Activated T-cell treated with anti-CD3 and anti-CD28 coated beads, Interleukin-2, amount 50 U/mL, for 24 hours (primary cell): ENCODE results near the gene ARHGAP20.

Experiments used
- DNase-seq: peaks from one replicate; pipeline ENCODE4 v3.0.0-alpha.2; 2020
- H3K27ac Mint-ChIP-seq: 2 replicates; pipeline ENCODE4 v1.8.0; 2020; ENCODE audit warnings: mild to moderate bottlenecking, mixed read lengths
- H3K27me3 Mint-ChIP-seq: 2 replicates; pipeline ENCODE4 v1.8.0; 2020; ENCODE audit warnings: mixed read lengths
- H3K36me3 Mint-ChIP-seq: 2 replicates; pipeline ENCODE4 v1.8.0; 2020; ENCODE audit warnings: low read depth, mixed read lengths
- H3K4me1 Mint-ChIP-seq: 2 replicates; pipeline ENCODE4 v1.8.0; 2020; ENCODE audit warnings: low read depth, mixed read lengths
- H3K4me3 Mint-ChIP-seq: 2 replicates; pipeline ENCODE4 v1.8.0; 2020; ENCODE audit warnings: mild to moderate bottlenecking, moderate library complexity, mixed read lengths
- H3K9me3 Mint-ChIP-seq: 2 replicates; pipeline ENCODE4 v1.8.0; 2020; ENCODE audit warnings: mixed read lengths

The ARHGAP20 gene

GRCh38 chr11:110734790-110735189 lies 22.6 kb upstream of the ARHGAP20 start:
- H3K27ac Mint-ChIP-seq, result no peak overlapping the region
- H3K27me3 Mint-ChIP-seq, result peaks cover 11% of the 10 kb centered on the region
- H3K36me3 Mint-ChIP-seq, result no peaks in the 10 kb centered on the region
- no peak overlapping the region for H3K4me3 Mint-ChIP-seq
- H3K9me3 Mint-ChIP-seq, result no peaks in the 10 kb centered on the region
- no peaks in the 10 kb centered on the region for H3K4me1 Mint-ChIP-seq
- DNase-seq, result no peak

- H3K9me3 Mint-ChIP-seq, result no peaks in the 10 kb centered on the region
- no peak for DNase-seq
- no peak overlapping the region for H3K27ac Mint-ChIP-seq
- peaks cover 17% of the 10 kb centered on the region for H3K27me3 Mint-ChIP-seq
- no peaks in the 10 kb centered on the region for H3K4me1 Mint-ChIP-seq
- H3K4me3 Mint-ChIP-seq, result no peak overlapping the region
- H3K36me3 Mint-ChIP-seq, result no peaks in the 10 kb centered on the region
Observed at GRCh38 chr11:110730773-110731172, 18.5 kb upstream of the ARHGAP20 start.

- no peak overlapping the region for H3K4me3 Mint-ChIP-seq
- no peaks in the 10 kb centered on the region for H3K36me3 Mint-ChIP-seq
- no peaks in the 10 kb centered on the region for H3K4me1 Mint-ChIP-seq
- DNase-seq, result no peak
- peaks cover 21% of the 10 kb centered on the region for H3K27me3 Mint-ChIP-seq
- no peak overlapping the region for H3K27ac Mint-ChIP-seq
- no peaks in the 10 kb centered on the region for H3K9me3 Mint-ChIP-seq
Observed at GRCh38 chr11:110728883-110729282, 16.6 kb upstream of the ARHGAP20 start.

- Mint-ChIP-seq H3K9me3 (no peaks in the 10 kb centered on the region), H3K36me3 (no peaks in the 10 kb centered on the region), H3K27ac (no peak overlapping the region), H3K27me3 (peaks cover 21% of the 10 kb centered on the region), H3K4me3 (no peak overlapping the region), H3K4me1 (no peaks in the 10 kb centered on the region)
- DNase-seq, result no peak
Observed at GRCh38 chr11:110728476-110728875, 16.2 kb upstream of the ARHGAP20 start.

GRCh38 chr11:110724358-110724757 lies 12.1 kb upstream of the ARHGAP20 start:
- peaks cover 18% of the 10 kb centered on the region for H3K27me3 Mint-ChIP-seq
- H3K4me1 Mint-ChIP-seq, result no peaks in the 10 kb centered on the region
- H3K27ac Mint-ChIP-seq, result no peak overlapping the region
- no peaks in the 10 kb centered on the region for H3K36me3 Mint-ChIP-seq
- H3K9me3 Mint-ChIP-seq, result no peaks in the 10 kb centered on the region
- no peak overlapping the region for H3K4me3 Mint-ChIP-seq
- no peak for DNase-seq

GRCh38 chr11:110720431-110721275 lies 8.4 kb upstream of the ARHGAP20 start:
- H3K27ac Mint-ChIP-seq, result no peak overlapping the region
- no peak overlapping the region for H3K4me3 Mint-ChIP-seq
- H3K4me1 Mint-ChIP-seq, result no peaks in the 10 kb centered on the region
- H3K9me3 Mint-ChIP-seq, result no peaks in the 10 kb centered on the region
- H3K36me3 Mint-ChIP-seq, result no peaks in the 10 kb centered on the region
- H3K27me3 Mint-ChIP-seq, result peaks cover 14% of the 10 kb centered on the region
- DNase-seq, result no peak

GRCh38 chr11:110716361-110716760 lies 4.1 kb upstream of the ARHGAP20 start:
- Mint-ChIP-seq H3K27ac (no peak overlapping the region), H3K4me3 (no peak overlapping the region), H3K36me3 (no peaks in the 10 kb centered on the region), H3K9me3 (no peaks in the 10 kb centered on the region), H3K4me1 (peaks cover 8% of the 10 kb centered on the region), H3K27me3 (peaks cover 35% of the 10 kb centered on the region)
- DNase-seq, result no peak

GRCh38 chr11:110715541-110715940 lies 3.3 kb upstream of the ARHGAP20 start:
- Mint-ChIP-seq H3K4me1 (peaks cover 14% of the 10 kb centered on the region), H3K27me3 (peaks cover 41% of the 10 kb centered on the region), H3K9me3 (no peaks in the 10 kb centered on the region), H3K27ac (no peak overlapping the region), H3K36me3 (no peaks in the 10 kb centered on the region), H3K4me3 (no peak overlapping the region)
- no peak for DNase-seq

- no peak overlapping the region for H3K4me3 Mint-ChIP-seq
- H3K36me3 Mint-ChIP-seq, result no peaks in the 10 kb centered on the region
- H3K9me3 Mint-ChIP-seq, result no peaks in the 10 kb centered on the region
Observed at GRCh38 chr11:110713449-110713776, 1.2 kb upstream of the ARHGAP20 start.

GRCh38 chr11:110712659-110713448 lies 617 bp upstream of the ARHGAP20 start:
- H3K27me3 Mint-ChIP-seq, result peaks cover 64% of the 10 kb centered on the region
- H3K27ac Mint-ChIP-seq, result no peak overlapping the region
- no peaks in the 10 kb centered on the region for H3K36me3 Mint-ChIP-seq
- H3K4me1 Mint-ChIP-seq, result peaks cover 15% of the 10 kb centered on the region
- peak overlapping the region; percentile 50 for H3K4me3 Mint-ChIP-seq
- no peak for DNase-seq
- H3K9me3 Mint-ChIP-seq, result no peaks in the 10 kb centered on the region

More at GRCh38 chr11:110713449-110713776, 1.2 kb upstream of the ARHGAP20 start:
- H3K27me3 Mint-ChIP-seq, result peaks cover 58% of the 10 kb centered on the region
- H3K4me1 Mint-ChIP-seq, result peaks cover 15% of the 10 kb centered on the region
- no peak for DNase-seq
- no peak overlapping the region for H3K27ac Mint-ChIP-seq

GRCh38 chr11:110711448-110711775 lies 825 bp downstream of the ARHGAP20 start:
- no peak for DNase-seq
- no peaks in the 10 kb centered on the region for H3K9me3 Mint-ChIP-seq
- H3K27me3 Mint-ChIP-seq, result peaks cover 70% of the 10 kb centered on the region
- H3K4me3 Mint-ChIP-seq, result peak overlapping the region; percentile 64
- no peaks in the 10 kb centered on the region for H3K36me3 Mint-ChIP-seq
- H3K27ac Mint-ChIP-seq, result no peak overlapping the region
- peaks cover 15% of the 10 kb centered on the region for H3K4me1 Mint-ChIP-seq

- H3K36me3 Mint-ChIP-seq, result no peaks in the 10 kb centered on the region
- H3K27me3 Mint-ChIP-seq, result peaks cover 72% of the 10 kb centered on the region
- no peaks in the 10 kb centered on the region for H3K9me3 Mint-ChIP-seq
- H3K4me3 Mint-ChIP-seq, result peak overlapping the region; percentile 64
- peak; percentile 29 for DNase-seq
- H3K27ac Mint-ChIP-seq, result no peak overlapping the region
- H3K4me1 Mint-ChIP-seq, result peaks cover 15% of the 10 kb centered on the region
Observed at GRCh38 chr11:110710628-110711381, 1.4 kb downstream of the ARHGAP20 start.

- DNase-seq, result no peak
- H3K9me3 Mint-ChIP-seq, result no peaks in the 10 kb centered on the region
- H3K27me3 Mint-ChIP-seq, result peaks cover 33% of the 10 kb centered on the region
- no peak overlapping the region for H3K27ac Mint-ChIP-seq
- no peaks in the 10 kb centered on the region for H3K4me1 Mint-ChIP-seq
- no peaks in the 10 kb centered on the region for H3K36me3 Mint-ChIP-seq
- no peak overlapping the region for H3K4me3 Mint-ChIP-seq
Observed at GRCh38 chr11:110704210-110704864, 7.9 kb downstream of the ARHGAP20 start.

- Mint-ChIP-seq H3K4me3 (no peak overlapping the region), H3K36me3 (no peaks in the 10 kb centered on the region)
Observed at GRCh38 chr11:110691926-110692325, 20.3 kb downstream of the ARHGAP20 start.

More at GRCh38 chr11:110691926-110692325, 20.3 kb downstream of the ARHGAP20 start:
- Mint-ChIP-seq H3K27me3 (peaks cover 7% of the 10 kb centered on the region), H3K9me3 (no peaks in the 10 kb centered on the region), H3K27ac (no peak overlapping the region), H3K4me1 (no peaks in the 10 kb centered on the region)
- DNase-seq, result no peak
